RKO (cell line): ENCODE measurements around the gene LSG1.

ENCODE experiments used
- DNase-seq: peaks from one replicate; pipeline ENCODE4 v3.0.0-alpha.2; 2016; ENCODE audit warnings: low spot score

Gene LSG1

GRCh38 chr3:194686816-194687637 lies 15.0 kb upstream of the LSG1 start:
- DNase-seq = no peak

DNA sequence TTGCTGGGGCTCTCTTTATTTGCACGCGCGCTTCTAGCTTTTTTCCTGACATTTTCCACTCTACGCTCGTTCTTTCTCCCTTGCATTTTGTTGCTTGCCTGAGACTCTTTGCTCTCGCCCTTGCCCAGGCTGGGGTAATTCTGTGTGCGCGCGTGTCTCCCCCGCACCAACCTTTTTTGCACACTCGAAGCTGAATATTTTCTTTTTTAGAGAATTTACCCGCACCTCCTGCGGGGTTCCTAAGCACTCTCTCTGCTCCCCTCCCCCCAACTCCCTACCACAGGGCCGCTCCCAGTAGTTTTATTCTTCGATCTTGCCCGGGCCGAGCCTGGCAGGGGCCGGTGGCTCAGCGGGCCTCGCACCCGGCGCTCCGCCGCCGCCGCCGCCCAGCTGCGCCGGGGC lies 14.4 kb upstream of the LSG1 start:
- DNase-seq = no peak

DNA sequence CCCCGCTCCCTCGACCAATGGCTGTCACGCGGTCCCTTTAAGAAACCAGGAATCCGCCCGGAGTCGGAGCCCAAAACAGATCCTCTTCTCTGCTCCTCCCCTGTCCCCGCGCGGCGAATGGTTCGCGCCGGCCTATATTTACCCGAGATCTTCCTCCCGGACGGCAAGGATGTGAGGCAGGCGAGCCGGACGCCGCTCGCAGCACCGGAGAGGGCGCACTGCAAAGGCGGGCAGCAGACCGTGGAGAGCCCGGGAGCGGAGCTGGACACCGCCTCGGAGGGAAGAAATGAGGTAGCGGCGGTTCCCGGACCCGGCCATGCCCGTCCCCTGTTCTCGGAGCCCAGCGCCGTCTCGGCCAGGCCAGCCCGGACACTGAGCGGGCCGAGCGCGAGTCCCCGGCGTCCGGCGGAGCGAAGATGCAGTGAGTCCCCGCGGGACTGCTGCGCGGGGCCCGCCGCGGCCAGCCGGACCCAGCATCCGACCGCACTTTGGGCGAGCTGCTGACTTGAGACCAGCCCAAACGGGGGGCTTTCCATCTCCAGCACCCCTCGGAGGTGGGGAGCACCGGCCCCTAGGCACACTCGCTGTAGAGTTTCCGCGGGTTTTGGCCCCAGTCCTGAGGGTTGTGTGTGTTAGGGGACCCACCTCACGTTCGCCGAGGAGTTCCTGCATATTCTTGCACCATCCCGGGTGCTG lies 13.9 kb upstream of the LSG1 start, which contains the start of gene FAM43A:
TSS of gene FAM43A (plus strand) at position 166 of the 696 bp plus-strand sequence. CDS start 944 bp downstream, outside the sequence.
- DNase-seq = peak; percentile 94

- no peak for DNase-seq
Observed at GRCh38 chr3:194685065-194685717, 13.2 kb upstream of the LSG1 start.

DNA sequence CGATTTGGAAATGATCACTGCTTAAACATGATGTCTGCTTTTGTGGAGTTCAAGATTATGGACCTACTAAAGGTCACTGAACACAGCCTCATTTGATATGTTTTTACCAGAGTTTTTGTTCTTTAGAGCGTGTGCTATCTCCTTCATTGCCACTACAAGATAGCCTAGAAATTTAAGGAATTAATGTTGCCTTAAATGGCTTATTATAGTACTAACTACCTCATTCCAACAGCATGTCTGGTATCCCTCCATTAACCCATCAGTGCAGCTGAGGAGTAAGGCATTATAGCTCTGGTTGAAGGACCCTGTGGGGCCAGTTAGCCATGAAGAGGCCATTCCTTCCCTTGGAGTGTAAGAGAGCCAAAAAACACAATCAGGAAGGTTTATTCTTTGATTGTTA lies 11.4 kb upstream of the LSG1 start:
- DNase-seq = no peak

DNA sequence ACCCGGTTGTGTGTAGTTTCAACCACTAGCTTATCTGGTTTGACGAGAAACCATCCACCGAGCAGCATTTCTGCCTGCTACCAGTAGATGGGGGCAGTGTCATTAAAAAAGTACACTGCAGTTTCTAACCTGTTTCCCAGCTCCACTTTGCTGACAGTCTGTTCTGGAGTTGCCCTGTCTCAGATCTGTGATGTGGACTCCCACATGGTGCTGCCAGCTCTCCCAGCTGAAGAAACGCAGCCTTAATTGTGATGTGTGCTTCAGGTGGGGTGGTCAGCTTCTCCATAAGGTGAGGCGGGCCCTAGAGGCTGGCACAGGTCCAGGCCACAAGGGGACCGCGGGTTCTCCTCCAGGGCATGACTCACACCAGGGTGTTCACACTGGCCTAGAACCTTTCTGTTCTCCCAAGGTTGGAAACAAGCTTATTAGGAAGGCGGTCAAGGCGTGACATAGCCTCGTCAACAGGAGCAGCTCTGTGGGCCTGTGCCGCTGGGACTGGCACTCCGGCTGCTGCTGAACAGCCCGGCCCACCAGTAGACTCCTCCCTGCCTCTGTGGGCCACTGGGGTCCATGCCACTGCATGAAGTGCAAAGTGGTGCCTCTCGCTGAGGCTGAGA lies 10.8 kb upstream of the LSG1 start:
- peak; percentile 92 for DNase-seq

DNA sequence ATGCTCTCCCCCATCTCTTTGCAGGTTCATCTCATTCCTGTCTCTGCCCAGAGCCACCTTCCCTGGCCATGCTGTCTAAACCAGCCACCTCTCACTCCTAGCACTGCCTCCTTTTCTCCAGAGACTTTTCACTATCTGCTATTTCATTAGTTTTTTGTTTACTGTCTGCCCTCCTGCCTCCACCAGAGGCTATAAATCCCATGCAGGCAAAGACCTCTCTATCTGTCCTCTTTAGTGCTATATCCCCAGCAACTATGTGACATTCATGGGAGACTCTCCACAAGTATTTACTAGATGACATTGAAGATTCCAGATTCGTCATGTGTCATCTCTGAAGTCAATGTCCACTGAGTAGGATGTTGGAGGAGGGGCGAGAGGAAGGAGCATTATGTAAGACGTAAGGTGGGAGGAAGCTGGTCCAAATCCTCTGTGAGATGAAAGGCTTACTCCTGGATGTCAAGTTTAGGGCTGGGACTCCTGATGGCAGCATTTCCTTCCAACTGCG lies 10.2 kb upstream of the LSG1 start:
- DNase-seq = no peak

DNA sequence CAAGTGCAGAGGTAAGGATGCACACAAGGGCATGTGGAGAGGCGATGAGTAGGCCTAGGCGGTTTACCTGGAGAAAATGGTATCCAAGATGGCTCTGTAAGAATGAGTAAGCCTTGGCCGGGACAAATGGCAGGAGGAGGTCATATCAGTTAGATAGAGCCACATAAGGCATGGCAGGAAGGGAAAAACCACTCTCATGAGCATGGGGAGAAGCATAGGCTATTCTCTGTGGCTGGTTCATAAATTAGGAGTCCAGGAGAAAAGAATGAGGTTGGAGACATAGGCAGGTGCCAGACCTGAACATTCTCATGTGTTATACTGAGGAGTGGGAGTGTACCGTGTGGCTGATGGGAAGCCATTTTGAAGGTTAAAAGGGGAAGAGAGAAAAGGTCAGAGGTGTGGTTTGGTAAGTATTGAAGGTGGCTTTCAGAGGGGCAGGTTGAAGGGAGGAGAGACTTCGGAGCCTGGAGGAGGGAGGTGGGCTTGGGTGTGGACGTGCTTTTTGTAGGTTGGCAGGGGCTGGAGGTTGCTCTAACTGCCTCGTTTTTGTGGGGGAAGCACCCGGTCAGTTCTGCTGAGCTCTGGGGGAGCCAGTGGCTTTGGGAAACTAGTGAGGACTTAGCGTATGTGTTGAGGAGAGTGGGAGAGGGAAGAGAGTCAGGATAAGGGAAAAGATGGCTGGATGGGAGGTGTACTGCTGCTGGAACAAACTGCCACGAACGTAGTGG lies 9.1 kb upstream of the LSG1 start:
- no peak for DNase-seq

GRCh38 chr3:194676471-194676870 lies 4.5 kb upstream of the LSG1 start:
- DNase-seq = no peak

DNA sequence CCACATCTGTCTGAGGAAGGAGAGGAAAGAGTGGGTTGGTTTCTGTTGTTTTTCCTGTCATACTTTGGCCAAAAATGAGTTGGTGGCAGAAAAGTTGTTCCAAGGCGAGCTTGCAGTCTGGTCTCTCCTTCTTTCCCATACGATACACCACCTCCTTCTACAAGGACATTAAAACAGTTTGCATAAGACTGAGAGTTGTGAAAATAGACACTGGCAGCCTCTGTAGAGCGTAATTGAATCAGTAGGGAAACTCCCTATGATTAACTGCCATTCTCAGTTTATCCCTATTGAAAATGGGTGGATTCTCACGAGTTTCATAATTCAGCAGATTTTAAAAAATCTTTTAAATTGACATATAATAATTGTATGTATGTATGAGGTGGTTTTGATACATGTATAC lies 3.7 kb upstream of the LSG1 start:
- no peak for DNase-seq

- DNase-seq = peak; percentile 8
Observed at GRCh38 chr3:194675081-194675640, 3.2 kb upstream of the LSG1 start.

DNA sequence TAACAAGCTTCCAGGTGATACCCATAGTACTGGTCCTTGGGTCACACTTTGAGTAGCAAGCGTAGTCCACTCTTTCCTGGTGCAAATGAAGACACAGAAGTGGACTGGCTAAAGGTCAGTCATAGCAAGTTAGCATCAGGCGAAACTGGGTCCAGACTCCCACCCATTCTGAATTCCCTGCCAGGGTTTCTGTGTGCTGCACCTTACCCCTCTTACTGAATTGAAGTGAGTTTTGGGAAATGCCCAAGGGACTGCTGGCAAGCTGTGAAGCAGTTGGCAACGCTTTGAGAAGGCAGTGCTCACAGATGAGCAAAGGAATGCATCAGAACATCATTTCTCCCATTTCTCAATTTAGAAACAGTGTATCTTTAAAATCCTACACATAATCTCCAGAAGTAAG lies 1.8 kb upstream of the LSG1 start:
- DNase-seq = no peak

DNA sequence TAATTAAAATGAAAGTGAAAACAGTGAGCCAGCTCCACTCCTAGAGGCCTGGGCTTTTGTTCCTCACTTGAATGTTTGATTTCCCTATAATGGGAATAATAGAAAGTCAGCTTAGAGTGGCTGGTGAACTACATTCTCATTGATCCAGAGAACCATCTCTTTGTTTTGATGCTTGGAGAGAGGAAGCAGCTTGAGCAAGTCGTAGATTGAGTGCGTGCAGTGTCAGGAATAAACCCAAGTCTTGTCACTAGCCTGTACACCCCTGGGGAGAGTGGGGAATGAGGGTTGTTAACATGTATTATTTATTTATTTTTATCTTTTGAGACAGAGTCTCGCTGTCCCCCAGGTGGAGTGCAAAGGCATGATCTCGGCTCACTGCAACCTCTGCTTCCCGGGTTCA lies 885 bp upstream of the LSG1 start:
- DNase-seq = peak; percentile 11

DNA sequence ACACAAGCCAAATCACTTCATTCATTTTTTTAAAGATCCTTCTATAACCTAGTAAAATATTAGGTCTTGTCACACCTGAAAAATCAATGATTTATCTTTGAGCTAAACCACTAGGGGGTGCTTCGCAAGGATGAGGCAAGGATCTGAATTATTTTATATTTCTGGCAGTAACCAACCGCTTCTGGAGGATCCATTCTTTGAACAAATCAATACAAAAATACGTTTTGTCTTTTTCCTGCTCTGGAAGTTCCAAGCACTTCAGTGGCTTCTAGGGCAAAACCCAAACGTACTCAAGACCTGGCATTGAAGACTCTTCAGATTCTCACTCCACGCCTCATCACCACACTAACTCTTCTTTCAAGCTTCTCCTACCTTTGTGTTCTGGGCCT lies 486 bp downstream of the LSG1 start:
- DNase-seq = peak; percentile 63

GRCh38 chr3:194667363-194667762 lies 4.6 kb downstream of the LSG1 start:
- no peak for DNase-seq

GRCh38 chr3:194664857-194665256 lies 7.1 kb downstream of the LSG1 start:
- DNase-seq = peak; percentile 27

- DNase-seq = no peak
Observed at GRCh38 chr3:194661946-194662345, 10.0 kb downstream of the LSG1 start.

- DNase-seq = no peak
Observed at GRCh38 chr3:194661374-194661773, 10.6 kb downstream of the LSG1 start.

DNA sequence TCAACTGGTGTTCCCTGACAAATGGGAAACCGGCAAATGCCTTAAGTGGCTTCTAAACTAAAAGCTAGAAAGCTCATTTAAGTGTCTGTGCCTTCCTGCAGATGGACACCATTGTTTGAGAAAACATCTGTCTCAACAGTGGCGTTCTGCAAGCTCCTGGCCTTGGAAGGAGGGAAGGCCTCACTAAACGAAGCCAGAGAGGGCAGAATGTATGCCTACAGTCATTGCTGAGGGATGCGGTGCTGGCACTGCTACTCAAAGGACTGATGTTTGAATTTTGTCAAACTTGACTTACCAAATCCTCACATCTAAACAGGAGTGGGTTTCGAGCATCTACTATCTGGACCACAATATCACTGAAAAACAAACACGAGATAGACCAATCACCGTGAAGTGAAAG lies 12.2 kb downstream of the LSG1 start:
- DNase-seq = no peak

- no peak for DNase-seq
Observed at GRCh38 chr3:194658477-194659242, 13.3 kb downstream of the LSG1 start.

- DNase-seq = no peak
Observed at GRCh38 chr3:194657439-194657838, 14.6 kb downstream of the LSG1 start.
